GM10847 (cell line): ENCODE results near the gene IRX4.

Source experiments
- POLR2A ChIP-seq: IDR thresholded peaks from 2 replicates; pipeline ENCODE4 v1.6.1; 2011; ENCODE audit not compliant: insufficient read length; ENCODE audit errors: extremely low read depth

Gene IRX4

GRCh38 chr5:1877103-1878049 is 5.3 kb downstream of the IRX4 start:
- TF ChIP-seq POLR2A = no peak

GRCh38 chr5:1876660-1877064 is 6.1 kb downstream of the IRX4 start:
- TF ChIP-seq POLR2A = no peak

- no peak for TF ChIP-seq POLR2A
Measured at GRCh38 chr5:1875843-1876659, 6.7 kb downstream of the IRX4 start.

DNA sequence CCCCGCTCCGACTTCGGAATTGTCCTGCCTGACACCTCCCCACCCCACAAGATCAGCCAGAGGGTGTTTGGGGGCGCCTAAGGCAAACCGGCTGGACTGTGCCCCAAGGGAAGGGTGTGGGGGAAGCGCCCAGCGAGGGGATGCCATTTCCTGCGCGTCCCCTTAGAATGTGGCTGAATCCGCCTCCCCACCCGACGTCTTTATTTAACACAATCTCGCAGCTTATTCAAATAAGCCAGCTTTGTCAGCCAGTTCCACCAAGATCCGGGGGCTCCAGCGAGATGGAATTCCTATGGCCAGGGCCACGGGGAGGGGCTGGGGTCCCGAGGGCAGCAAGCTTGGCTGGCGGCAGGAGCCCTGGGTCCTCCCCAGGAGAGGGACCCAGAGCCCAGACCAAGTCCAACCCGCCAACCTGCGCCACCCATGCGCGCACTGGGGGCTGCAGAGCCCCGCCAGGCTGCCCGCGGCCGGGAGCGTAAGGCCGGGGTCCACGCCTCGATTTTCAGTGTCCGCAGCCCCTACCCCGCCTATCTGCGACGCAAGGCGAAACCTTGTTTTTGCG is 7.4 kb downstream of the IRX4 start:
- TF ChIP-seq POLR2A = no peak

DNA sequence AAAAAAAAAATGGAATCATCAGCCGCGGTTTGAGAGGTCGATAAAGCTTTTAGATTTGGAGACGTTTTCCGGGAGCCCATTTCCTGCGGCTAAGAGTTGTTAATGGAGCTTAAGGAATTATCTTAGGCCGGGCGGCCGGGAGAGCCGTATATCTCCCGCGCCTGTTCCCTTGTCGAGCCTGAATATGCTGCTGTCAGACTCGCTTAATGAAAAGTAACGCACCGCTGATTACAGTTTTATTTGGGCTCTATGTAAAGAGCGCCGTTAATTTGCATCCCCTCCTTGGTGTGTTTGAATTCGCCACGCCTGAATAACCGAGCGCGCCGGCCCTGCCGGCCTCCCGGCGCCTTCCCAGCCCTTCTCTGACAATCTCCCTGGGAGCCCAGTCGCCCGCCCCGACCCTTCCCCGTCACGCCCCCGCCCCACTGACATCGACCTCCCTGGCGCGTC is 7.9 kb downstream of the IRX4 start:
- TF ChIP-seq POLR2A = no peak

DNA sequence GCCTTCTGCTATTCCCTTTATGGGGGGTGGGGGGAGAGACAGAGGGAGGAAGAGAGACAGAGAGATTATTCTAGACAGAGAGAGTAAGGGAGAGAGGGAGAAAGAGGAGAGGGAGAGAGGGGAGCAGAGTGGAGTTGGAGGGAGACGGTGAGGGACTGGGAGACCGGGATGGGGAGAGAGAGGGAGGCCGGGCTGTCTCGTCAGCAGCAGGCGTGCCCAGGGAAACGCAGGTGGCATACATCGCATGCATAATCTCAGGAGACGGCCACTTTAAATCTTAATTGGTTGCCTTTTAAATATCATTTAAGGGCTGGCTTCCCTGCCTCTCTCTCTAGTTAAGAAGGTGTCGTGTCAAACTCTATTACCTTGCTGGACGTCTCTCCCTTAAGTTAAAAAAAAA is 8.4 kb downstream of the IRX4 start:
- no peak for TF ChIP-seq POLR2A

DNA sequence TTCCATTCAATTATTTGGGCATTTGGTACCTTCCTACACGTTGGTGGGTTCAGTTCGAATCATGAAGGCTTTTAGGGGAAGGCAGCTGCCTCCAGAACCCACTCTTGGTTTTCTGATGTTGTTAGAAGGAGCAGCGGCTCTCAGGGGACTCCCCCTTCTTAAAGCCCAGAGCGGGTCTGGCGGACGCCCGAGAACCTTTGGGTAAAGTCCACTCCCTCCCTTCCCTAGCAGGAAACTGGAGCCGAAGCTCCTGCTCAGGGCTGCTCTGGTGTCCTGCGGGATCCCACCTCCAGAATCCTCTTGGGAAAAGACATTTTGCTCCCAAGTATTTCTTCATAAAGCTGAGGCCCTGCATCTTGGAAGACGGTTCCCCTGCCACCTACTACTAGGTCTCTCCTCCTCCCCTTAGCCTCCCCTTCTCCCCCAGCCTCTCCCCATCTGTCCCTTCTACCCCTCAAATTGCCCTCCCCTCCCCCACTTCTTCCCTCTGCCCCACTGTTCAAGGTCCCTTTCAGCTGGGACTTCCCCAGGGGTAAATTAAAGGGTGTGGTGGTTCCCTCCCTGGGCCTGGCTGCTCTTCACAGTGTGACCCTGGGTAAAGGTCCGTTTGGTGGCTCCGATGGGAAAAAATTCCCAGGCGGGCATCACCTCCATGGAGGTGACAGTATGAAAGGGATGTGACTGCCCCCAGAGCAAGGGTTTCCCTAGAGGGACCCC is 9.3 kb downstream of the IRX4 start:
- no peak for TF ChIP-seq POLR2A

- no peak for TF ChIP-seq POLR2A
Measured at GRCh38 chr5:1871441-1871840, 11.3 kb downstream of the IRX4 start.

GRCh38 chr5:1868886-1869475 is 13.7 kb downstream of the IRX4 start:
- no peak for TF ChIP-seq POLR2A

- TF ChIP-seq POLR2A = no peak
Measured at GRCh38 chr5:1867815-1868143, 14.9 kb downstream of the IRX4 start.

DNA sequence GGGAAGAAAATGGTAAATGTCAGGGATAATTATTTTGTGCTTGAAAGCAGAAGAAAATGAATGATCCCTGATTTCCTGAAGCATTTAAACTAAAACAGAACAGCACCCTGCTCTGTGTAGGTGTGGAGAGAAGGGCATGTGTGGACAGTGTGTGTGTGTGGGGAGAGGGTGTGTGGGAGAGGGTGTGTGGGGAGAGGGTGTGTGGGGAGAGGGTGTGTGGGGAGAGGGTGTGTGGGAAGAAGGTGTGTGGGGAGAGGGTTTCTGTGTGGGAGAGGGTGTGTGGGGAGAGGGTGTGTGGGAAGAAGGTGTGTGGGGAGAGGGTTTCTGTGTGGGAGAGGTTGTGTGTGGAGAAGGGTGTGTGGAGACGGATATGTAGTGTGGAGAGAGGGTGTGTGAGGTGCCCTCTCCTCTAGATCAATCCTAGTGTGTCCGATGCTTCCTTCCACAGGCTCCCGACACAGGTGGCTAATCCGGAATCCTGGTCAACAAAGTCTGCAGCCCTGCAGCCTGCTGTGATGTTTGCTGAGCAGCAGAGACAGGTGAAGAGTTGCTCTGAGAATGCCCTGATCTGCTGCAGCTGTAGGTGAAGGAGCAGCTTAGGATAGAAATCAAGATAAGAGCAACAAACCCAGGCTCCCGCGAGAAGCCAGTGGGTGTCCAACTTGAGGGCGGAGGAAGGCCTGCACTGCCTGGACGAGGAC is 15.5 kb downstream of the IRX4 start:
- no peak for TF ChIP-seq POLR2A

DNA sequence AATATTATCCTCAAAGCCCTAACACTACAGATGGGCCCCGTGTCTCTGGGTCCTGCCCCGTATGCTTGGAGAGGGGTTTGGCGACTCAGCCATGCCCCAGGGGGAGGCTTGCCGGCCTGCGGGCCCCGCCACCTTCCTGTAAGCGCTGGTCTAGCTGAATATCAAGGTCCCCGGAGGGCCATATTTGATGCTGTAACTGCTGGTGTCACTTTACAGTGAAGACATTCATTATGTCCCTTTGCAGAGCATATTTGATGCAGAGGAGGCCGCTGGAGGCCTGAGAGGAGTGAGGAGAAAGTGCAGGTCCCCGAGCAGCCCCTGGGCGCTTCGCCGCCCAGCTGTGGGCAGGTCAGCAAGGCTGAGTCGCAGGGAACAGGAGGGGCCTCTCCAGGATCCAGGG is 16.8 kb downstream of the IRX4 start:
- TF ChIP-seq POLR2A = no peak

- TF ChIP-seq POLR2A = no peak
Measured at GRCh38 chr5:1865486-1865885, 17.2 kb downstream of the IRX4 start.

GRCh38 chr5:1864896-1865440 is 17.8 kb downstream of the IRX4 start:
- no peak for TF ChIP-seq POLR2A
